Stimulated activated CD8-positive, alpha-beta memory T cell treated with anti-CD3 and anti-CD28 coated beads, Interleukin-7, amount 100 ng/mL, for 1 hour (primary cell): ENCODE results near the gene CHCHD4.
"Not testable (repeated sequence)": the region's sequence is repeated elsewhere in the genome, so short reads cannot be mapped to it uniquely, and the experiment has no call there.

ENCODE experiments used
- DNase-seq, 2 donors: peaks; one replicate each; pipeline ENCODE4 v3.0.0-alpha.2; 2020; ENCODE audit warnings: low read depth in 2 of 2

CHCHD4 gene

DNA sequence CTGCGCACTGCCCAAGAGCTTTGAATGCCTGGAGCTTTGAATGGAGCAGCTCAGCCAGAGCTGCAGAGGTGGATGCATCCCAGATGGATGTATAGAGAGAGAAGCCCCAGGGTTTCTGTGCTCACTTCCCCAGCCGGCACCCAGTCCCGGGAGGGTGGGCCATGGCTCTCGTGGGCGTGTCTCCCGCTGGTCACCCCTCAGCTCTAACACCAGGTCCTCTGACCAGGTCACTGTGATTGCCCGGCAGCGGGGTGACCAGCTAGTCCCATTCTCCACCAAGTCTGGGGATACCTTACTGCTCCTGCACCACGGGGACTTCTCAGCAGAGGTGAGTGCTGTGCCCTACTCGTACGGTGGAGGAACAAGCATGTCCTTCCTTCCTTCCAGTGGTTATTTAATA is 10.9 kb upstream of the CHCHD4 start:
- no peak for DNase-seq

GRCh38 chr3:14134291-14134690 is 9.6 kb upstream of the CHCHD4 start:
- no peak for DNase-seq

DNA sequence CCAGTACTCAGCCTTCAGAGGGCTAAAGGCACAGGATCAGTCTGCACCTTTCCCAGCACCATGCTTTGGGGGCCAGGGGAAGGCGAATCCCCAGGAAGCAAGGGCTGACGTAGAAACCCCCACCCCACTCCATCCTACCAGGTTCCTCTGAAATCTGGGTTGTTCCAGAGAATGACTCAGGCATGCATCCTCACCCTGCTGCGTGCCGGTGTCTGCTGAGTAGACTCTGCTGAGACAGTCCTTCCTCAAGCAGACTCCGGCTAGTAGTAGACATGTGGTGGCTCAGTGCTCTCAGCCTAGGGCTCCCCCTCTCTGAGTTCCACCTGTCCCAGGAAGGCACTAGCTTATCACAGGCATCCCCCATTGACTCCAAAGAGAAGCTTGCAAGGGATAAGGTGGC is 9.2 kb upstream of the CHCHD4 start:
- no peak for DNase-seq

GRCh38 chr3:14133188-14133800 is 8.6 kb upstream of the CHCHD4 start:
- DNase-seq, result no peak

- DNase-seq, result no peak
Observed at GRCh38 chr3:14132689-14133088, 8.0 kb upstream of the CHCHD4 start.

DNA sequence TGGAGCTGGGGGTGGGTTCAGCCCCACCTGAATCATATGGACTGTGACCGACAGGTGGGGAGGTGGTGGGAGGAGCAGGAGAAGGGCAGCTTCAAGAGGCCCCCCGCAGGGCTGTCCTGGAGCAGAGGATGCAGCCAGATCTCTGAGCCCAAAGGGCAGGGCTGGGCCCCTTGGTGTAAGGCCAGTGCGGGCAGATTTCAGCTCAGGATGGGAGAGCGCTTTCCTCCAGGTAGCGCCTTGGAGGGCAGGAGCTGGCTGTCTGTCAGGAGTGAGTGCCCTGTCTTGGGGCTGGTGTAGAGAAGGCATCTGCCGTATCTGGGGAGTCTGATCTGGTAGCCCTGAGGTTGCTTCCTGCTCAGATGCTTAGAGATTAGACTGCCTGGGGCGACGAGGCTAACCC is 7.5 kb upstream of the CHCHD4 start:
- no peak for DNase-seq

DNA sequence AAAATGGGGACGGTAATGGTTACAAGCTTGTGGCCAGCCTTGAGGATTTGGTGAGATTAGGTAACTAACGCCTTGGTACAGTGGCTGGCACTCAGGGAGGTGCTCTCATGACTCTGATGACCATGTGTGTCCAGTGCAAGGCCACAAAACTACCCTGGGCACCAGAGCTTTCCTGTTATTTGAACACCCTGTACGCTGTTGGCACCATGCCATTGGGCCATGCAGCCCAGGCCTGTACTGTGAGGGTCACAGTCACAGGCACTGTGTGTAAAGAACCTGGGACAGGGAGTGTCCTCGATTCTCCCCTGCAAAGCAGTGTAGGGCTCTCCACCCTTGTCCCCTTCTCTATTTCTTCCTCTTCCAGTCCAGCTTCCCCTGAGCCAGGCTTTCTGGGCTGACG is 6.5 kb upstream of the CHCHD4 start:
- no peak for DNase-seq

DNA sequence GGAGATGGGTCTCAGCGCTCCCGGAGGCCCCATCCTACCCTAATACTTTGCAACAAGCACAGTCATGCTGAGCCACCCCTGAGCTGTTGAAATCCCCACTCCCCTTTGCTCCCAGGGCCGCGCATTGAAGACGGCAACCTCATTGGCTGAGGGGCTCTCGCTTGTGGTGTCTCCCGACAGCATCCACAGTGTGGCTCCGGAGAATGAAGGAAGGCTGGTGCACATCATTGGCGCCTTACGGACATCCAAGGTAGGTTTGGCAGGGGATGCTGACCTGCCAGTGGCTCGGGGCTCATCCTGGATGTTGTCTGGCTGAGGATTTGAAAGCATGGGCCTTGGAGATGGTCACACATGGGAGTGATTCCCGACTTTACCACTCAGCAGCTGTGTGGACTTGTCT is 6.0 kb upstream of the CHCHD4 start:
- DNase-seq, result no peak

GRCh38 chr3:14130230-14130629 is 5.6 kb upstream of the CHCHD4 start:
- no peak for DNase-seq

GRCh38 chr3:14129296-14129695 is 4.6 kb upstream of the CHCHD4 start:
- no peak for DNase-seq

DNA sequence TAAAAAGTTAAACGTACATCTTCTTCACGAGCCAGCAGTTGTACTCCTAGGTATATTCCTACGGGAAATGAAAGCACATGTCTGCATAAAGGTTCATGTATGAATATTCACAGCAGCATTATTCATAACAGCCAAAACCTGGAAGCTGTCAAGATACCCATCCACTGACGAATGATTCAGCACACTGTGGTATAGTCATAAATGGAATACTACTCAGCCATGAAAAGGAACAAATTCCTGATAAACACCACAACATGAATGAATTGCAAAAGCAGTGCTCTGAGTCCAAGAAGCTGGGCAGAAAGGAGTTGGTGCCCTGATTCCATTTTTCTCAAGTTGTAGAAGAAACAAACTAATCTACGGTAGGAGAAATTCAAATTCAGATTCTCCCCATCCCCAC is 4.1 kb upstream of the CHCHD4 start:
- no peak for DNase-seq

GRCh38 chr3:14127516-14128161 is 3.0 kb upstream of the CHCHD4 start:
- no peak for DNase-seq

- DNase-seq, result no peak
Observed at GRCh38 chr3:14126887-14127505, 2.3 kb upstream of the CHCHD4 start.

- DNase-seq, result no peak
Observed at GRCh38 chr3:14126017-14126886, 1.6 kb upstream of the CHCHD4 start.

- DNase-seq, result peak; percentile 29 to 35
Observed at GRCh38 chr3:14125193-14126016, 735 bp upstream of the CHCHD4 start.

DNA sequence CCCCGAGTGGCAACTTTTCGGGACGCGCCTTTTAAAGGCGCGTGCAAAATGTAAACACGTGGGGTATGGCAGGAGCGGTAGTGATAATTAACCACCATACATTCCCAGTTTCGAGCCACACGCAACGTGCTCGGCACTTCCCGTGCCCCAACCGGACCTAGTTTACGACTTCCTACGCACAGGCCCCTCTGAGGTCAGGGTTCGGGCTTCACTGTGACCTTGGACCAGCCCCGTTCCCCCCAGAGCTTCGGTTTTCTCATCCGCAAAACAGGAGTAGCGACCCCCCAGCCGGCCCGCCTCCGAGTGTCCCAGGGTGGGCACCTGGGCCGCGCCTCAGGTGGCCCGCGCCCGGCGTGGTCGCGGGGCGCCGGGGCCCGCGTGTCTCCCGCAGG is 451 bp downstream of the CHCHD4 start:
- DNase-seq, result peak; percentile 26 to 36

DNA sequence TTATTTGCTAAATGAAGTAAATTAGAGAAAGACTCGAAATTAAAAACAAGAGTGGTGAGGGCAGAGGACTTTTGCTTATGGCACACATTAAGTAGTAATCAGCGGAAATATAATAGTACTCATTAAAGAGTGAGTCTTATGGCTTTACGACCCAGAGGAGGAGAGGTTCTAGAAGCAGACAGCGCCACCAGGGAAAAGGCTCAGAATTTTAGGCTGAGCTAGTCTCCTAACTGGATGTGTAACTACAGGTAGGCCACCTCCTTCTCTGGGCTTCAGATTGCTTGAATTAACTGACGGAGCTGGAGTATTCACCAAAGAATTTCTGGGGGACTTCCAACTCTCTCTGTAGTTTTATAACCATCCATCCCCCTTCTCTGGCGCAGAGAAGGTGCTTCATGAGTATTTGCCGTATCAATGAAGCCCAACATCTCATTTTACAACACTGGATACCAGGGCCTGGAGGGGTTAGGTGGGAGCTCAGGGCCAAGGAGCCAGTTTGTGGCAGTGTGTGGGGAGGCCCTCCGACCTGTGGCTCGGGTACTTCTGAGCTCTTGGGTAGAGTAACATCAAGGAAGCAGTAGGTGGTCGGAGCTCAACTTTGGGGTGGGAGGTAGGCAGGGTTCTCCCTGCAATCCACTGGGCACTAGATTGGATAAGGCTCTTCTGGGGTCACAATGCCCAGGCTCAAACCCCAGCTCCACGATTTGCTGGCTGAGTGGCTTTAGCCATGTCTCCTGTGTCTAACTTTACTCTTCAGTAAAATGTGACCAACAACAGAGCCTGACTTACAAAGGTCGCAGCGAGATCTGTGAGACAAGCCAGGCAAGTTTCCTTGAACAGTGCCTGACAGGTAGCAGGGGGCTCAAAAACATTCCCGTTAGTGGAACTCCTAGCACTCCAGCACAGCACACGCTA is 1.1 kb downstream of the CHCHD4 start:
- DNase-seq, result no peak

DNA sequence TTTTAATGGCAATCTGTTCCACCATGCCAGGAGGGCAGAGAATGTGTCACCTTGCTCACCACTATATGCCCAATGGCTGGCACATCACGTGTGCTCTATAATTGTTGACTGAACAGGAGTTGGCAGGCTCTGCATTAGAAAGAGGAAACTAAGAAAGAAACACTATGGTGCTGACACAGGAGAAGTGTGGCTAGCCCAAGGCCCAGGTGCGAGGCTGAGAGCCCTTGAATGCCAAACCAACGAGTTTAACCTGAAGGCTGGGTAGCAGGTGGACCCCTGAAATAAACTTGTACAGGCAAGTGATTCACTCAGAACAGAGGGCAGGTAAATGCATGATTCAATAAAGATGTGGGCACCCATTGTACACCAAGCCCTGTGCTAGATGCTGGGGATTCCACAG is 2.4 kb downstream of the CHCHD4 start:
- no peak for DNase-seq

DNA sequence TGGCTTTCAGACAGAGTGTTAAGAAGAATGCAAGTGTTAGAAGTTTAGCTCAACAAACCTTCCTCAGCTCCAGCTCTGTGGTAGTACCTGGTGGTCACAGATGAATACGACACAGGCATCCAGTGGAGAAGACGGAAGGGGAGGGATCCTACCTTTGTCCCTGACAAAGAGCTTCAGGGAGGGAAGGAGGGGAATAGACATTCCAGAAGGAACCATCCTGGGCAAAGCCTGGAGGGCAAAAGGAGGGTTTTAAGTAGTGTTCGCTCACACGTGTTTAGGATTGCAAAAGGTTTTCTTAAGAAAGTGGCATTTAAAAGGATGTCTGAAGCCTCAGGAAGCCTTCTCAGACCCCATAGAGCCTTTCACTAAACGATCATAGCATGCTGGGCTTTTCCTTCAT is 2.8 kb downstream of the CHCHD4 start:
- DNase-seq, result no peak

GRCh38 chr3:14120921-14121448 is 3.7 kb downstream of the CHCHD4 start:
- DNase-seq, result not testable (repeated sequence)
